Smooth muscle cell (in vitro differentiated cells): ENCODE measurements around the gene PPP1R14B. TPM values are rescaled to one million over a fixed set of nuclear protein-coding genes. Genes with fewer than 3 reads are reported as not detected.

Source experiments
- DNase-seq: peaks from one replicate; lab custom pipeline; 2025; ENCODE audit not compliant: unreplicated experiment; lab: John Stamatoyannopoulos, UW
- H2AFZ ChIP-seq: fragments of 200-600 bp; sonication (generic); 2 replicates; pipeline ENCODE4 v1.6.0; 2016; ENCODE audit warnings: antibody characterized with exemption, low read depth, mild to moderate bottlenecking
- H3F3A ChIP-seq: fragments of 200-600 bp; sonication (generic); 2 replicates; pipeline ENCODE4 v1.6.0; 2017; ENCODE audit warnings: antibody characterized with exemption, low read depth
- H3K27ac ChIP-seq: fragments of 200-600 bp; sonication (generic); 2 replicates; pipeline ENCODE4 v1.5.1; 2016; ENCODE audit warnings: low read depth, mild to moderate bottlenecking
- H3K27me3 ChIP-seq: fragments of 200-600 bp; sonication (generic); 2 replicates; pipeline ENCODE4 v1.6.1; 2016; ENCODE audit warnings: low read depth, mild to moderate bottlenecking
- H3K36me3 ChIP-seq: fragments of 200-600 bp; sonication (generic); 2 replicates; pipeline ENCODE4 v1.5.1; 2016; ENCODE audit warnings: low read depth
- H3K4me1 ChIP-seq: fragments of 200-600 bp; sonication (generic); 2 replicates; pipeline ENCODE4 v1.5.1; 2016; ENCODE audit warnings: low read depth
- H3K4me2 ChIP-seq: fragments of 200-600 bp; sonication (generic); 2 replicates; pipeline ENCODE4 v1.6.0; 2016; ENCODE audit warnings: mild to moderate bottlenecking
- H3K4me3 ChIP-seq: fragments of 200-600 bp; sonication (generic); 2 replicates; pipeline ENCODE4 v1.5.1; 2016; ENCODE audit warnings: mild to moderate bottlenecking
- H3K79me2 ChIP-seq: fragments of 200-600 bp; sonication (generic); 2 replicates; pipeline ENCODE4 v1.6.0; 2016; ENCODE audit warnings: low read depth, mild to moderate bottlenecking
- H3K9ac ChIP-seq: fragments of 200-600 bp; sonication (generic); 2 replicates; pipeline ENCODE4 v1.6.0; 2016; ENCODE audit warnings: low read depth
- H3K9me3 ChIP-seq: fragments of 200-600 bp; sonication (generic); replicated peaks from 2 replicates; pipeline ENCODE4 v1.5.1; 2016; ENCODE audit warnings: low read depth
- H4K20me1 ChIP-seq: fragments of 200-600 bp; sonication (generic); 2 replicates; pipeline ENCODE4 v1.6.0; 2016; ENCODE audit warnings: low read depth
- WGBS: methylation state at CpG from one replicate; pipeline ENCODE4 v1.1.7; 2016; ENCODE audit warnings: low lambda C conversion rate; 5-methylcytosine and 5-hydroxymethylcytosine counted together
- polyA plus RNA-seq: library from polyadenylated mRNA; unstranded; fragments of >200 nt; fragmentation: Nextera tagmentation; extraction: Ambion mirVana; gene quantifications from 2 replicates; pipeline ENCODE4 v1.2.1, GENCODE V29; 2016
- total RNA-seq: library from RNA; depleted of rRNA; stranded (reverse); fragments of >200 nt; gene quantifications from 2 replicates; pipeline ENCODE4 v1.2.3, GENCODE V29; 2014
- TF ChIP-seq, protein P1 (sequence below): fragments of 200-600 bp; sonication (generic); IDR thresholded peaks from 2 replicates; pipeline ENCODE4 v1.5.1; 2017; ENCODE audit warnings: borderline replicate concordance, mild to moderate bottlenecking, antibody characterized with exemption; ENCODE audit not compliant: insufficient read depth, poor library complexity, severe bottlenecking

Gene PPP1R14B
- total and polyA plus RNA-seq, 2 experiments from 2014 or later = 242 to 530 TPM

- no peak overlapping the region for H2AFZ ChIP-seq
- no peaks in the 10 kb centered on the region for H3K36me3 ChIP-seq
- no peak for DNase-seq
- peaks cover 20% of the 10 kb centered on the region for H4K20me1 ChIP-seq
- H3F3A ChIP-seq = no peaks in the 10 kb centered on the region
- H3K4me2 ChIP-seq = no peak overlapping the region
- TF ChIP-seq, protein P1, sequence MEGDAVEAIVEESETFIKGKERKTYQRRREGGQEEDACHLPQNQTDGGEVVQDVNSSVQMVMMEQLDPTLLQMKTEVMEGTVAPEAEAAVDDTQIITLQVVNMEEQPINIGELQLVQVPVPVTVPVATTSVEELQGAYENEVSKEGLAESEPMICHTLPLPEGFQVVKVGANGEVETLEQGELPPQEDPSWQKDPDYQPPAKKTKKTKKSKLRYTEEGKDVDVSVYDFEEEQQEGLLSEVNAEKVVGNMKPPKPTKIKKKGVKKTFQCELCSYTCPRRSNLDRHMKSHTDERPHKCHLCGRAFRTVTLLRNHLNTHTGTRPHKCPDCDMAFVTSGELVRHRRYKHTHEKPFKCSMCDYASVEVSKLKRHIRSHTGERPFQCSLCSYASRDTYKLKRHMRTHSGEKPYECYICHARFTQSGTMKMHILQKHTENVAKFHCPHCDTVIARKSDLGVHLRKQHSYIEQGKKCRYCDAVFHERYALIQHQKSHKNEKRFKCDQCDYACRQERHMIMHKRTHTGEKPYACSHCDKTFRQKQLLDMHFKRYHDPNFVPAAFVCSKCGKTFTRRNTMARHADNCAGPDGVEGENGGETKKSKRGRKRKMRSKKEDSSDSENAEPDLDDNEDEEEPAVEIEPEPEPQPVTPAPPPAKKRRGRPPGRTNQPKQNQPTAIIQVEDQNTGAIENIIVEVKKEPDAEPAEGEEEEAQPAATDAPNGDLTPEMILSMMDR = no peak
- H3K4me1 ChIP-seq = peaks cover 11% of the 10 kb centered on the region
- no peaks in the 10 kb centered on the region for H3K9me3 ChIP-seq
- H3K27me3 ChIP-seq = peaks cover 98% of the 10 kb centered on the region
- H3K27ac ChIP-seq = no peak overlapping the region
- H3K79me2 ChIP-seq = no peaks in the 10 kb centered on the region
- no peak overlapping the region for H3K9ac ChIP-seq
- 41% methylated on average over 2 of the region's 3 CpGs for WGBS
- H3K4me3 ChIP-seq = no peak overlapping the region
Observed at GRCh38 chr11:64294774-64295173, 48.0 kb upstream of the PPP1R14B start.

DNA sequence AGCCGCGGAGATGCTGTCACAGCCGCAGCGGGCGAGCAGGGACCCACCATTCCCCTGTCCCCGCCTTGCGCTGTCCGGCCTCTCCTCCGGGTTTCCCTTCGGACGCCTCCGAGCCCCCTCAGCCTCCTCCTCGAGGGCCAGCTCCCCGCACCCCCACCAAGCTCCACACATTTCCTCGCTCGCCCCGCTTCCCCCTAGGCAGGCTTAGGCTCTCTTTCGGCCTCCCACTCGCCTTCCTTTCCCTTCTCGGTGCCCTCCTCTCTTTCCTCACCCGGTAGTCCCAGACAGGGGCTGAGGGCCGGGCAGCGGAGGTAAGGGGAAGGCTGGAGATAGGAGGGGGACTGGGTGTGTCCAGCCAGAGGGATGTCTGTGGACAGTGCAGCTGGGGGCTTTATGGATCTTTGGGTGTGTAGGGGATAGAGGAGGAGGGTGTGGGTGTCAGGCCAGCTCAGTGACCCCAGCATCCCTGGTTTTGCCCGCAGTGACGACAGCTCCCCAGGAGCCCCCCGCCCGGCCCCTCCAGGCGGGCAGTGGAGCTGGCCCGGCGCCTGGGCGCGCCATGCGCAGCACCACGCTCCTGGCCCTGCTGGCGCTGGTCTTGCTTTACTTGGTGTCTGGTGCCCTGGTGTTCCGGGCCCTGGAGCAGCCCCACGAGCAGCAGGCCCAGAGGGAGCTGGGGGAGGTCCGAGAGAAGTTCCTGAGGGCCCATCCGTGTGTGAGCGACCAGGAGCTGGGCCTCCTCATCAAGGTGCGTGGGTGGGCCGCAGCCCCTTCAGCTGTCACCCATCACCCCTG lies 45.9 kb upstream of the PPP1R14B start:
- Histone ChIP-seq H3K27me3 (peaks cover 79% of the 10 kb centered on the region), H3F3A (no peaks in the 10 kb centered on the region), H2AFZ (no peak overlapping the region), H3K36me3 (no peaks in the 10 kb centered on the region), H3K9me3 (no peaks in the 10 kb centered on the region), H3K4me2 (peak overlapping the region; percentile 88), H4K20me1 (peaks cover 20% of the 10 kb centered on the region), H3K4me1 (peaks cover 5% of the 10 kb centered on the region), H3K79me2 (no peaks in the 10 kb centered on the region), H3K27ac (no peak overlapping the region), H3K4me3 (peak overlapping the region; percentile 44), H3K9ac (no peak overlapping the region)
- TF ChIP-seq, protein P1 = no peak
- WGBS = 42% methylated on average over 21 of the region's 42 CpGs
- no peak for DNase-seq

GRCh38 chr11:64291752-64292459 lies 45.2 kb upstream of the PPP1R14B start:
- TF ChIP-seq, protein P1 = no peak
- no peaks in the 10 kb centered on the region for H3K79me2 ChIP-seq
- H3F3A ChIP-seq = no peaks in the 10 kb centered on the region
- no peaks in the 10 kb centered on the region for H3K36me3 ChIP-seq
- peaks cover 20% of the 10 kb centered on the region for H4K20me1 ChIP-seq
- H3K27ac ChIP-seq = no peak overlapping the region
- H3K9ac ChIP-seq = no peak overlapping the region
- no peak overlapping the region for H2AFZ ChIP-seq
- no peak for DNase-seq
- no peaks in the 10 kb centered on the region for H3K9me3 ChIP-seq
- H3K27me3 ChIP-seq = peaks cover 72% of the 10 kb centered on the region
- WGBS = 4% methylated on average over 18 of the region's 96 CpGs
- H3K4me3 ChIP-seq = peak overlapping the region; percentile 44
- peaks cover 5% of the 10 kb centered on the region for H3K4me1 ChIP-seq
- H3K4me2 ChIP-seq = peak overlapping the region; percentile 88
